K562 (cell line): ENCODE results near the gene TIMP2. TPM values are rescaled to one million over a fixed set of nuclear protein-coding genes. Genes with fewer than 3 reads are reported as not detected.

Experiments
- BHLHE40 ChIP-seq: IDR thresholded peaks from 2 replicates; pipeline ENCODE4 v1.6.1; 2011; ENCODE audit warnings: low read length, improper control_type of control experiment
- CHD2 ChIP-seq: IDR thresholded peaks from 2 replicates; pipeline ENCODE4 v1.6.1; 2011; ENCODE audit warnings: low read depth, low read length
- CUX1 ChIP-seq: fragments of 200-800 bp; sonication (Bioruptor generic); IDR thresholded peaks from 2 replicates; pipeline ENCODE4 v1.6.1; 2016; ENCODE audit warnings: missing genetic modification characterization, missing compliant biosample characterization
- GTF2F1 ChIP-seq: IDR thresholded peaks from 2 replicates; pipeline ENCODE4 v1.6.1; 2011; ENCODE audit warnings: low read depth, low read length, improper control_type of control experiment
- HDAC1 ChIP-seq, 2 experiments: fragments of 450-650 bp; IDR thresholded peaks; 2 replicates each; pipeline ENCODE4 v1.6.1; 2016 to 2017; ENCODE audit warnings: inconsistent platforms in 1 of 2, mild to moderate bottlenecking in 1 of 2, moderate library complexity in 1 of 2
- HNRNPH1 ChIP-seq: fragments of 200-400 bp; formaldehyde crosslinking; optimal IDR thresholded peaks from 2 replicates; pipeline ENCODE3; 2017; ENCODE audit warnings: low read depth, mild to moderate bottlenecking, low read length, moderate library complexity
- MBD2 ChIP-seq: sonication (generic); IDR thresholded peaks from 2 replicates; pipeline ENCODE4 v1.6.1; 2016; ENCODE audit warnings: low read depth, borderline replicate concordance
- MCM2 ChIP-seq: fragments of 450-650 bp; IDR thresholded peaks from 2 replicates; pipeline ENCODE4 v1.6.1; 2017; ENCODE audit warnings: low read depth, mild to moderate bottlenecking
- NONO ChIP-seq, 2 experiments: fragments of 200-400 bp in 1 of 2; fragments of 450-650 bp in 1 of 2; formaldehyde crosslinking in 1 of 2; IDR thresholded peaks; 2 replicates each; pipeline ENCODE4 v1.6.1; 2017; ENCODE audit warnings: low read depth in 2 of 2, mild to moderate bottlenecking in 2 of 2, moderate library complexity in 2 of 2, low read length in 1 of 2
- RREB1 ChIP-seq: fragments of 250-450 bp; sonication (Bioruptor Pico); IDR thresholded peaks from 2 replicates; pipeline ENCODE4 v1.4.0; 2020
- SMC3 ChIP-seq: conservative IDR thresholded peaks from 2 replicates; pipeline ENCODE4 v1.6.1; 2011; ENCODE audit warnings: low read depth, low read length, improper control_type of control experiment; ENCODE audit not compliant: insufficient read depth
- TEAD1 ChIP-seq, 2 experiments: fragments of 450-650 bp in 1 of 2; sonication (generic) in 1 of 2; formaldehyde crosslinking; IDR thresholded peaks; 2 replicates each; pipeline versions ENCODE4 v1.4.0 to v1.8.0; 2020 to 2022; ENCODE audit warnings: mild to moderate bottlenecking in 2 of 2, missing genetic modification reagents in 1 of 2
- ZNF23 ChIP-seq: fragments of 250-450 bp; sonication (Bioruptor Pico); IDR thresholded peaks from 2 replicates; pipeline ENCODE4 v1.4.0; 2020; ENCODE audit warnings: mild to moderate bottlenecking
- ZNF79 ChIP-seq: fragments of 250-450 bp; sonication (Bioruptor Pico); IDR thresholded peaks from 2 replicates; pipeline ENCODE4 v1.4.0; 2020; ENCODE audit warnings: low read depth, mild to moderate bottlenecking, moderate library complexity
- polyA plus RNA-seq, 8 experiments: library from polyadenylated mRNA; depleted of rRNA in 4 of 8; stranded (reverse) in 5 of 8; unstranded in 3 of 8; fragments of >200 nt; fragmentation: Nextera tagmentation in 2 of 8; fragmentation: Illumina TruSeq in 1 of 8; extraction: Ambion mirVana in 2 of 8; extraction: Trizol in 1 of 8; gene quantifications; 2 replicates each; pipeline versions ENCODE4 v1.2.1 to v1.2.3, GENCODE V29; 2011 to 2014; ENCODE audit warnings: inconsistent platforms in 1 of 8, missing spikeins in 1 of 8
- total RNA-seq, 7 experiments: library from RNA; depleted of rRNA in 6 of 7; stranded (reverse); fragments of >200 nt in 6 of 7; fragmentation: Illumina TruSeq in 2 of 7; extraction: Trizol in 2 of 7; gene quantifications; 2 replicates each; pipeline versions ENCODE4 v1.2.1 to v1.2.3, GENCODE V29; 2011 to 2021; ENCODE audit warnings: low replicate concordance in 1 of 7

The TIMP2 gene
- total and polyA plus RNA-seq, 9 of the 15 experiments (the other 6 are each of a cell fraction or from before 2014, with no cell fraction given), result 0.55 TPM; not detected in 8

GRCh38 chr17:78839762-78840529 lies 85.2 kb downstream of the TIMP2 start (continued):
- TF ChIP-seq ZNF23, result no peak
- TF ChIP-seq RREB1 (CRISPR knock-in tag), result no peak
- TF ChIP-seq GTF2F1, result no peak
- no peak for TF ChIP-seq HNRNPH1
- TF ChIP-seq MBD2, result no peak
- no peak for TF ChIP-seq NONO (IDR thresholded peaks at IDR 0.05; ENCODE audit: low read depth in 2 of 2, low read length in 1 of 2)
- no peak for TF ChIP-seq CUX1
- no peak for TF ChIP-seq CHD2
- no peak for TF ChIP-seq MCM2
- peak in 1 of 2 experiments; percentile 15; a peak in 2 of 4 replicates for TF ChIP-seq HDAC1 (IDR thresholded peaks at IDR 0.05)
- peak; percentile 41; the same call in 1 of the 2 replicates for TF ChIP-seq BHLHE40
- TF ChIP-seq ZNF79 (CRISPR knock-in tag), result no peak
- no peak for TF ChIP-seq SMC3
- TF ChIP-seq TEAD1 (CRISPR knock-in tag; IDR thresholded peaks at IDR 0.05), result no peak; a peak in 1 of 4 replicates
